ENCODE results near the gene SAMD4B.

SAMD4B gene

GRCh38 chr19:39390751-39391437 lies 48.7 kb downstream of the SAMD4B start, which contains the start of the genes MED29 and PAF1:
Gene MED29 (plus strand): TSS chr19:39391378. CDS start chr19:39391423, 45 bp downstream.
Gene PAF1 (minus strand): TSS chr19:39391106. CDS start chr19:39390864, 242 bp downstream.
- peak; percentile 99 for DNase-seq (ENCODE audit: low read depth, low spot score)

- DNase-seq (ENCODE audit: low read depth, low spot score): no peak
These were observed 55.4 kb downstream of the SAMD4B start for GRCh38 chr19:39397360-39398296.

- no peak for DNase-seq (ENCODE audit: low read depth, low spot score)
These were observed 56.2 kb downstream of the SAMD4B start for GRCh38 chr19:39398297-39398864.

DNA sequence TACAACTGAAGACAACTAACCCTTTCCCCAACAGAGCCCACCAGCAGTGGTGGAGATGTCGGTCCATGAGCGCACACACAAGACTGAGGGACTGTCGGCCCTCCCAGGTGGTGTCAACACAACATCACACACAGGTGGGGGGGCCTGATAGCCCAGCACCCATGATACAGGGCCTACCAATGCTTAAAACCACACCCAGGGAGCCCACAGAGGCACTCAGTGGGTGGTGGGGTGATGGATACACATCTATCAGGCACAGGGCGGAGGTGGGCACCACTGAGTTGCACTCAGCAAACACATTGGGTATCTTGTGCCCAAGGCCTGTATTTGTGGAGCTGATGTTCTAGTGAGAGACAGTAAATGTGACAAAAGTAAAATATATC lies 57.4 kb downstream of the SAMD4B start:
- no peak for DNase-seq (ENCODE audit: low read depth, low spot score)

- DNase-seq (ENCODE audit: low read depth, low spot score): no peak
These were observed 57.8 kb downstream of the SAMD4B start for GRCh38 chr19:39400061-39400460.

GRCh38 chr19:39401070-39401548 lies 58.9 kb downstream of the SAMD4B start:
- DNase-seq (ENCODE audit: low read depth, low spot score): no peak

GRCh38 chr19:39401549-39402345 lies 59.5 kb downstream of the SAMD4B start:
- no peak for DNase-seq (ENCODE audit: low read depth, low spot score)

GRCh38 chr19:39402346-39403300 lies 60.4 kb downstream of the SAMD4B start:
- DNase-seq (ENCODE audit: low read depth, low spot score): no peak

GRCh38 chr19:39403331-39404312 lies 61.4 kb downstream of the SAMD4B start:
- DNase-seq (ENCODE audit: low read depth, low spot score): peak; percentile 96

DNA sequence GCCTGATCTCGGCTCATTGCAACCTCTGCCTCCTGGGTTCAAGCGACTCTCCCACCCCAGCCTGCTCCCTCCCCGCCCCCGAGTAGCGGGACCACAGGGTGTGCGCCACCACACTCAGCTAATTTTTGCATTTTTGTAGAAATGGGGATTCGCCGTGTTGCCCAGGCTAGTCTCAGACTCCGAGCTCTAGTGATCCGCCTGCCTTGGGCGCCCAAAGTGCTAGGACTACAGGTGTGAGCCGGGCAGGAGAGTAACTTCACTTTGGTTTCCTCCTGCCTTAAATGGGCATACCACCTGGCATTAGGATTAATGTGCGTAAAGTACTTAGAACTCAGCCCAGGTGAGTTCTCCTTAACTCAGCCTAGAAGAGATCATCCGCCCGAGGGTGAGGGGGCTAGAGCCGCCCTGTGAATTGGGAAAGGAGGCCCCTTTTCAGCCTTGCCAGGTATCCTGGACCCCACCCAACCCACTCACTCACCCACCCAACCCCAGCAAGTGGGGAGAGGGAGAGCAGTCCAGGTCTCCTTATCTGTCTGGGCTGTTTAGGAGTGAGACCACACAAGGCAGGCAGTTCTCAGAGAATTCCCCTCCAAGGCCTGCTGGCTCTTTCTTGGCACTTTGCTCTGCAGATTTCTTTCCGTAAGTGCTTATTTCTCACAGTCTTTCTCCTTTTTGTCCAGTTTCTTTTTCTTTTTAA lies 63.2 kb downstream of the SAMD4B start:
- DNase-seq (ENCODE audit: low read depth, low spot score): no peak

- no peak for DNase-seq (ENCODE audit: low read depth, low spot score)
These were observed 63.9 kb downstream of the SAMD4B start for GRCh38 chr19:39405958-39406655.

GRCh38 chr19:39406656-39407409 lies 64.6 kb downstream of the SAMD4B start, which contains the start of gene ZFP36:
Gene ZFP36 (plus strand): TSS chr19:39406847. CDS start chr19:39406905, 58 bp downstream.
- no peak for DNase-seq (ENCODE audit: low read depth, low spot score)

DNA sequence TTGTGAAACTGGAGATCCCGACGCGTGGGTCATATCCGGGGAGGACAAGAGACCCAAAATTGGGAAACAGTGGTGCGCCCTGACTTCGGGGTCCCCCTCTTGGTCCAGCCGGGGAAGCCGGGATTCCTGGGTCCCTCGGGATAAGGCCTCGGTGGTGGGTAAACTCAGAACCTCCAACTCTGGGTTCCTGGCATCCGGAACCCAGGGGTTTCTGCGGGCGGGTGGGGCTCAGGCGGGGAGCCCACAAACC lies 65.1 kb downstream of the SAMD4B start:
- DNase-seq (ENCODE audit: low read depth, low spot score): no peak

DNA sequence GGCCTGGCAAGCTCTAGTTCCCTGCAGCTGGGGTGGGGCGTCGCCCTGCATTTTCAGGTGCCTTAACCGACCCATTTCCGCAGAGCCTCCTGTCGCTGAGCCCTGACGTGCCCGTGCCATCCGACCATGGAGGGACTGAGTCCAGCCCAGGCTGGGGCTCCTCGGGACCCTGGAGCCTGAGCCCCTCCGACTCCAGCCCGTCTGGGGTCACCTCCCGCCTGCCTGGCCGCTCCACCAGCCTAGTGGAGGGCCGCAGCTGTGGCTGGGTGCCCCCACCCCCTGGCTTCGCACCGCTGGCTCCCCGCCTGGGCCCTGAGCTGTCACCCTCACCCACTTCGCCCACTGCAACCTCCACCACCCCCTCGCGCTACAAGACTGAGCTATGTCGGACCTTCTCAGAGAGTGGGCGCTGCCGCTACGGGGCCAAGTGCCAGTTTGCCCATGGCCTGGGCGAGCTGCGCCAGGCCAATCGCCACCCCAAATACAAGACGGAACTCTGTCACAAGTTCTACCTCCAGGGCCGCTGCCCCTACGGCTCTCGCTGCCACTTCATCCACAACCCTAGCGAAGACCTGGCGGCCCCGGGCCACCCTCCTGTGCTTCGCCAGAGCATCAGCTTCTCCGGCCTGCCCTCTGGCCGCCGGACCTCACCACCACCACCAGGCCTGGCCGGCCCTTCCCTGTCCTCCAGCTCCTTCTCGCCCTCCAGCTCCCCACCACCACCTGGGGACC lies 65.6 kb downstream of the SAMD4B start:
- no peak for DNase-seq (ENCODE audit: low read depth, low spot score)

- no peak for DNase-seq (ENCODE audit: low read depth, low spot score)
These were observed 66.4 kb downstream of the SAMD4B start for GRCh38 chr19:39408392-39409207.
